GM12874 (cell line): ENCODE results near the gene CCDC74A.

Source experiments
- TF ChIP-seq, protein P1 (sequence below): IDR thresholded peaks from 2 replicates; pipeline ENCODE4 v1.5.1; 2011; ENCODE audit warnings: low read depth, mild to moderate bottlenecking, control low read depth, low read length, moderate library complexity; ENCODE audit not compliant: insufficient read depth

Gene CCDC74A

DNA sequence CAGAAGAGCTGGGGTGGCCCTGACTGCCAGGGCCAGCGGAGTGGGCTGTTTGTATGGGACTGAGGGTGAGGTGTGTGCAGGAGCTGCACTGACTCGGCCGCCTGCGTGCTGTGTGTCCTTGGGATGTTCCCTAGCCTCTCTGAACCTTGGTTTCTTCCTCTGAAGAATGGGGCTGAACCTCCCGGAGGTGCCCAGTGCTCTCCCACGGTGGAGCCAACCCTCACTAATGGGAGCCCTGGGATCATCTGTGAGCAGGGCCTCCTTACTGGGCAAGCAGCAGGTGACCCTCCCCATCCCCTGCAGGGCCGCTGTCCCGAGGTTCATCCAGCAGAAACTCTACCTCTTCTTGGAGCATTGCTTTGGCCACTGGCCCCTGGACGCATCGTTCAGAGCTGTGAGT lies 11.7 kb upstream of the CCDC74A start:
- TF ChIP-seq, protein P1, sequence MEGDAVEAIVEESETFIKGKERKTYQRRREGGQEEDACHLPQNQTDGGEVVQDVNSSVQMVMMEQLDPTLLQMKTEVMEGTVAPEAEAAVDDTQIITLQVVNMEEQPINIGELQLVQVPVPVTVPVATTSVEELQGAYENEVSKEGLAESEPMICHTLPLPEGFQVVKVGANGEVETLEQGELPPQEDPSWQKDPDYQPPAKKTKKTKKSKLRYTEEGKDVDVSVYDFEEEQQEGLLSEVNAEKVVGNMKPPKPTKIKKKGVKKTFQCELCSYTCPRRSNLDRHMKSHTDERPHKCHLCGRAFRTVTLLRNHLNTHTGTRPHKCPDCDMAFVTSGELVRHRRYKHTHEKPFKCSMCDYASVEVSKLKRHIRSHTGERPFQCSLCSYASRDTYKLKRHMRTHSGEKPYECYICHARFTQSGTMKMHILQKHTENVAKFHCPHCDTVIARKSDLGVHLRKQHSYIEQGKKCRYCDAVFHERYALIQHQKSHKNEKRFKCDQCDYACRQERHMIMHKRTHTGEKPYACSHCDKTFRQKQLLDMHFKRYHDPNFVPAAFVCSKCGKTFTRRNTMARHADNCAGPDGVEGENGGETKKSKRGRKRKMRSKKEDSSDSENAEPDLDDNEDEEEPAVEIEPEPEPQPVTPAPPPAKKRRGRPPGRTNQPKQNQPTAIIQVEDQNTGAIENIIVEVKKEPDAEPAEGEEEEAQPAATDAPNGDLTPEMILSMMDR = no peak

DNA sequence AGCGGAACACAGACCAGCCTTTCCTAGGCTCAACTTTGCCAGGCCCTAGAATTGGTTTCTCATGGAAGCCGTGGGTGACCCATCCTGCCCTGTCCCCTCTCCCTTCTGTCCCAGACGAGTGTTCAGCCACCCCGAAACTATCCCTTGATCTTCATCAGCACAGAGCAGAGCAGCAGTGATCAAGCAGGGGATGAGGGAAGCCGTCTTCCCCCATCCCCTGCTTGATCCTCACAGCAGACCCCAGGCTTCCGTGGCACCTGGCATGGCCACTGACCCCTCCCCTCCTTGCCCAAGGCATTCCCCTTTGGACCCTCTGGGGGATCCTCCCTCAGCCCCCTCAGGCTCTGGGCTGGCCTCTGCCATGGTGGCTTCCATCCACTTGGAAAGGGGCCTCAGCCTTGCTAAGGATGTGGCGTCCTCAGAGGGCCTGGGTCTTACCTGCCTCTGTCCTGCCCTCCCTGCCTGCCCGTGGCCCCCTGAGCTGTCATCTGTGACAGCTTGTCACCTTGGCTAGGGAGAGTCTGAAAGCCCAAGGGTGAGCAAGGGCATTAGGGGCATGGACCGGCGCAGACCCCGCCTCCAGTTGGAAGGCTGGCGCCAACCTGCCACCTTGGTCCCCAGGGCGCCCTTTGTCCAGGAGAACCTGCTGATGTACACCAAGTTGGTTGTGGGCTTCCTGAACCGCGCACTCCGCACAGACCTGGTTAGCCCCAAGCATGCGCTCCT lies 10.4 kb upstream of the CCDC74A start:
- TF ChIP-seq, protein P1 = no peak

DNA sequence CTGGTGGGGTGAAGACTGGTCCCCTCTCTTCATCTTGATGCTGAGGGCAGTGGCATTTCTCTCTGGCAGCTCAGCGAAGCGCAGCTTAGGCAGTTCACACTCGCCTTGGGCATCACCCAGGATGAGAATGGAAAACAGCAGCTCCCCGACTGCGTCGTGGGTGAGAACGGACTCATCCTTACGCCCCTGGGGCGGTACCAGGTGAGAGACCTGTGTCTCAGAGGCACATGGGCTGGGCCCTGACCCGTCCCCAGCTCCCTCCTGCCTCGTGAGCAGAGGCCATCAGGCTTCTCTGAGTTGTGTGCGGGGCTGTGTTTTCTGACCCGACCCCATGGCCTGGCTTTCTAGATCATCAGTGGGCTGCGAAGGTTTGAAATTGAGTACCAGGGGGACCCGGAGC lies 8.2 kb upstream of the CCDC74A start:
- TF ChIP-seq, protein P1 = no peak

DNA sequence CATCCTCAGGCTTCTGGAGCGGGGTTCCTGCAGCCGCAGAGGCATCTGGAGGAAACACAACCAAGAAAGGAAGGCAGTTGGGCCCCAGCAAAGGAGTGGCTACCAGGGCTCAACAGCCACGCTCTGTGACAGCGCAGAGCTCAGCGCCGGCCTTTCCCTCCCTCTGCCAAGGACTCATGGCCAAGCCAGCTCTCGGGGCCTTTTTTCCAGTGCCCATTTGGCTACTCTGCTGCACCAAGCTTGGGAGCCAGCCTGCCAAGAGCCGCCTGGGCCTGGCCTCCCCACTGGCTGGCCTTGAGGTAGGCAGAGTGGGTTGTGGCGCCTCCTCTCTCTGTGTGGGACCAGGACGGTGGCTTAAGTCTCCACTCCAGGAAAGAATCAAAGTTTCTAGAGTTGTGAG lies 7.2 kb upstream of the CCDC74A start:
- TF ChIP-seq, protein P1 = no peak

DNA sequence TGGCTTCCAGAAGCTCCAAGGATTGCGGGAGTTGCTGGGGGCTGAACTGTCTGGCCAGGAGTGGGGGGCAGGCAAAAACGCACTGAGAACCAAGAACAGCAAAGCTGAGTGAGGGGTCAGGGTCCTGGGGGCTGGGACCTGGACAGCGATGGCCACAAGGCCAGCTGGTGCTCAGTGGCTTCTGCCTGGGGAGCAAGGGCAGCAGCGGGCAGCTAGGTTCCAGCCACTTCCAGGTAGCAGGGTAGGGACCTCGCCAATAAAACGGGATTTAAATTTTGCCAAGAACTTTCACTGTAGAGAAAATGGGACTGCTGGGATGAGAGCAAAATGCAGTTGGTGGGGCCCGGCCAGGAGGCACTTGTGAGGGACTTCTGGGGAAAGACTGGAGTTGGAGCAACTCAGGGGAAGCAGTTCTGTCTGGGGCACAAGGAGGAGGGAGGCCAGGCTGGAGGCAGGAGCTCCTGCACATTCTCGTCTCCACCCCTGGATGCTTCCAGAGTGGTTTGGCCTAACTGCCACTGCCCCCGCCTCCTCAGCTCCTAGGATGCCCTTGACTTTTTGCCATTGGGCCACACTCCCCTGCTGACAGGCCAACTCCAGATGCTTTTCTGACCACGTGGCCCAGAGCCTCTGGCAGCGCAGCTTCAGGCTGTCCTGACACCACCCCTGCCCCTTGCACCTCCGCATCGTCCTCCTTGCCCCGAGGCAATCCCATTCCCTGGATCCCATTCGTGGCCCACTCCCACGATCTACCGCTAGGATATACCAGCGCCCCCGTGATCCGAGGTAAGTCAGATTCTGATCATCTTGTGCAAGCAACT lies 5.5 kb upstream of the CCDC74A start:
- TF ChIP-seq, protein P1 = no peak

DNA sequence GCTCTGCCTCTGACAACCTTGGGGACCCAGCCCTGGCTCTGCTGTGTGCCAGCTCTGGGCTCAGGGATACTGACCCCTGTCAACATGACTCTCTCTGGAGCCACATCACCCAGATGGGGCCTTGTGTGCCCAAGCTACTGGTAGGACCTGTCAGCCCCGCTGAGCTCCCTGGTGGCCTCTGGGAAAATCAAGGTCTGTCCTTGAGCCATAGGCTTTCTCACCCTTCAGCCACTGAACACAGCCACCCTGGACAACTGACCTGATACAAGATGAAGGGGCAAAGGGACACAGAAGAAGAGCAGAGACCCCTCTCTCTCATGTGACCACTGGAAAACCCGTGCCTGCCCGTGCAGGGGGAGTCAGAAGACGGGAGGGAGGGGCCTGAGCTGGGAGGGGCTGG lies 7.8 kb downstream of the CCDC74A start:
- TF ChIP-seq, protein P1 = no peak
